ENCODE data around the gene SDF4.
"Not testable (repeated sequence)": the region's sequence is repeated elsewhere in the genome, so short reads cannot be mapped to it uniquely, and the experiment has no call there.

SDF4 gene

GRCh38 chr1:1259951-1260600 lies 28.3 kb upstream of the SDF4 start:
- no peak for DNase-seq (ENCODE audit: low spot score)

- DNase-seq (ENCODE audit: low spot score) = no peak
Observed at GRCh38 chr1:1259540-1259939, 27.7 kb upstream of the SDF4 start.

- no peak for DNase-seq (ENCODE audit: low spot score)
Observed at GRCh38 chr1:1259119-1259488, 27.3 kb upstream of the SDF4 start.

GRCh38 chr1:1256956-1257871 lies 25.4 kb upstream of the SDF4 start:
- DNase-seq (ENCODE audit: low spot score) = no peak

GRCh38 chr1:1255611-1256010 lies 23.8 kb upstream of the SDF4 start:
- no peak for DNase-seq (ENCODE audit: low spot score)

GRCh38 chr1:1255078-1255477 lies 23.3 kb upstream of the SDF4 start:
- no peak for DNase-seq (ENCODE audit: low spot score)

GRCh38 chr1:1254667-1254998 lies 22.8 kb upstream of the SDF4 start:
- DNase-seq (ENCODE audit: low spot score) = no peak

- no peak for DNase-seq (ENCODE audit: low spot score)
Observed at GRCh38 chr1:1253972-1254666, 22.3 kb upstream of the SDF4 start.

- no peak for DNase-seq (ENCODE audit: low spot score)
Observed at GRCh38 chr1:1253314-1253713, 21.5 kb upstream of the SDF4 start.

GRCh38 chr1:1250786-1251284 lies 19.0 kb upstream of the SDF4 start:
- DNase-seq (ENCODE audit: low spot score) = no peak

- not testable (repeated sequence) for DNase-seq (ENCODE audit: low spot score)
Observed at GRCh38 chr1:1248009-1248913, 16.5 kb upstream of the SDF4 start.

- no peak for DNase-seq (ENCODE audit: low spot score)
Observed at GRCh38 chr1:1247341-1247913, 15.6 kb upstream of the SDF4 start.

- no peak for DNase-seq (ENCODE audit: low spot score)
Observed at GRCh38 chr1:1246577-1247340, 15.0 kb upstream of the SDF4 start, which contains the start of gene C1QTNF12. C1QTNF12 (minus strand) TSS chr1:1246722; CDS start chr1:1246690, 32 bp downstream.

GRCh38 chr1:1245817-1246576 lies 14.2 kb upstream of the SDF4 start:
- no peak for DNase-seq (ENCODE audit: low spot score)

- DNase-seq (ENCODE audit: low spot score) = no peak
Observed at GRCh38 chr1:1245178-1245816, 13.5 kb upstream of the SDF4 start.

GRCh38 chr1:1244192-1244811 lies 12.5 kb upstream of the SDF4 start:
- no peak for DNase-seq (ENCODE audit: low spot score)

GRCh38 chr1:1243807-1244191 lies 12.0 kb upstream of the SDF4 start:
- DNase-seq (ENCODE audit: low spot score) = no peak

- no peak for DNase-seq (ENCODE audit: low spot score)
Observed at GRCh38 chr1:1243266-1243660, 11.5 kb upstream of the SDF4 start.
